Smooth muscle cell (in vitro differentiated cells): ENCODE measurements around the gene EIPR1. TPM values are rescaled to one million over a fixed set of nuclear protein-coding genes. Genes with fewer than 3 reads are reported as not detected.

ENCODE experiments used
- DNase-seq: peaks from one replicate; lab custom pipeline; 2025; ENCODE audit not compliant: unreplicated experiment; lab: John Stamatoyannopoulos, UW
- H2AFZ ChIP-seq: fragments of 200-600 bp; sonication (generic); 2 replicates; pipeline ENCODE4 v1.6.0; 2016; ENCODE audit warnings: antibody characterized with exemption, low read depth, mild to moderate bottlenecking
- H3F3A ChIP-seq: fragments of 200-600 bp; sonication (generic); 2 replicates; pipeline ENCODE4 v1.6.0; 2017; ENCODE audit warnings: antibody characterized with exemption, low read depth
- H3K27ac ChIP-seq: fragments of 200-600 bp; sonication (generic); 2 replicates; pipeline ENCODE4 v1.5.1; 2016; ENCODE audit warnings: low read depth, mild to moderate bottlenecking
- H3K27me3 ChIP-seq: fragments of 200-600 bp; sonication (generic); 2 replicates; pipeline ENCODE4 v1.6.1; 2016; ENCODE audit warnings: low read depth, mild to moderate bottlenecking
- H3K36me3 ChIP-seq: fragments of 200-600 bp; sonication (generic); 2 replicates; pipeline ENCODE4 v1.5.1; 2016; ENCODE audit warnings: low read depth
- H3K4me1 ChIP-seq: fragments of 200-600 bp; sonication (generic); 2 replicates; pipeline ENCODE4 v1.5.1; 2016; ENCODE audit warnings: low read depth
- H3K4me2 ChIP-seq: fragments of 200-600 bp; sonication (generic); 2 replicates; pipeline ENCODE4 v1.6.0; 2016; ENCODE audit warnings: mild to moderate bottlenecking
- H3K4me3 ChIP-seq: fragments of 200-600 bp; sonication (generic); 2 replicates; pipeline ENCODE4 v1.5.1; 2016; ENCODE audit warnings: mild to moderate bottlenecking
- H3K79me2 ChIP-seq: fragments of 200-600 bp; sonication (generic); 2 replicates; pipeline ENCODE4 v1.6.0; 2016; ENCODE audit warnings: low read depth, mild to moderate bottlenecking
- H3K9ac ChIP-seq: fragments of 200-600 bp; sonication (generic); 2 replicates; pipeline ENCODE4 v1.6.0; 2016; ENCODE audit warnings: low read depth
- H3K9me3 ChIP-seq: fragments of 200-600 bp; sonication (generic); replicated peaks from 2 replicates; pipeline ENCODE4 v1.5.1; 2016; ENCODE audit warnings: low read depth
- H4K20me1 ChIP-seq: fragments of 200-600 bp; sonication (generic); 2 replicates; pipeline ENCODE4 v1.6.0; 2016; ENCODE audit warnings: low read depth
- CTCF ChIP-seq: fragments of 200-600 bp; sonication (generic); IDR thresholded peaks from 2 replicates; pipeline ENCODE4 v1.5.1; 2017; ENCODE audit warnings: borderline replicate concordance, mild to moderate bottlenecking, antibody characterized with exemption; ENCODE audit not compliant: insufficient read depth, poor library complexity, severe bottlenecking
- WGBS: methylation state at CpG from one replicate; pipeline ENCODE4 v1.1.7; 2016; ENCODE audit warnings: low lambda C conversion rate; 5-methylcytosine and 5-hydroxymethylcytosine counted together
- polyA plus RNA-seq: library from polyadenylated mRNA; unstranded; fragments of >200 nt; fragmentation: Nextera tagmentation; extraction: Ambion mirVana; gene quantifications from 2 replicates; pipeline ENCODE4 v1.2.1, GENCODE V29; 2016
- total RNA-seq: library from RNA; depleted of rRNA; stranded (reverse); fragments of >200 nt; gene quantifications from 2 replicates; pipeline ENCODE4 v1.2.3, GENCODE V29; 2014

EIPR1 gene
- total and polyA plus RNA-seq, 2 experiments from 2014 or later: 18.5 to 23.1 TPM

- Histone ChIP-seq H4K20me1 (no peaks in the 10 kb centered on the region), H2AFZ (no peak overlapping the region), H3K27me3 (no peaks in the 10 kb centered on the region), H3K4me1 (no peaks in the 10 kb centered on the region), H3K79me2 (no peaks in the 10 kb centered on the region), H3K36me3 (no peaks in the 10 kb centered on the region), H3F3A (no peaks in the 10 kb centered on the region), H3K27ac (no peak overlapping the region), H3K4me3 (no peak overlapping the region), H3K9ac (no peak overlapping the region), H3K9me3 (no peaks in the 10 kb centered on the region), H3K4me2 (no peak overlapping the region)
- no peak for TF ChIP-seq CTCF
- WGBS: 95% methylated on average over 24 of the region's 24 CpGs
- no peak for DNase-seq
Observed at GRCh38 chr2:3334392-3335345, 42.9 kb downstream of the EIPR1 start.

- H3K4me3 ChIP-seq: no peak overlapping the region
- peaks cover 11% of the 10 kb centered on the region for H4K20me1 ChIP-seq
- H3K36me3 ChIP-seq: no peaks in the 10 kb centered on the region
- H3K27me3 ChIP-seq: no peaks in the 10 kb centered on the region
- TF ChIP-seq CTCF: no peak
- H3K79me2 ChIP-seq: no peaks in the 10 kb centered on the region
- no peak overlapping the region for H3K9ac ChIP-seq
- no peak for DNase-seq
- H3K9me3 ChIP-seq: no peaks in the 10 kb centered on the region
- H3F3A ChIP-seq: no peaks in the 10 kb centered on the region
- H3K4me2 ChIP-seq: no peak overlapping the region
- no peak overlapping the region for H2AFZ ChIP-seq
- 95% methylated on average over 8 of the region's 8 CpGs for WGBS
- no peak overlapping the region for H3K27ac ChIP-seq
- H3K4me1 ChIP-seq: no peaks in the 10 kb centered on the region
Observed at GRCh38 chr2:3332133-3332532, 45.5 kb downstream of the EIPR1 start.

- 100% methylated on average over 5 of the region's 5 CpGs for WGBS
- no peaks in the 10 kb centered on the region for H3F3A ChIP-seq
- no peak for DNase-seq
- H3K36me3 ChIP-seq: no peaks in the 10 kb centered on the region
- peaks cover 12% of the 10 kb centered on the region for H4K20me1 ChIP-seq
- H3K4me2 ChIP-seq: no peak overlapping the region
- no peak overlapping the region for H3K9ac ChIP-seq
- H3K4me3 ChIP-seq: no peak overlapping the region
- no peaks in the 10 kb centered on the region for H3K79me2 ChIP-seq
- no peak for TF ChIP-seq CTCF
- H2AFZ ChIP-seq: no peak overlapping the region
- H3K9me3 ChIP-seq: no peaks in the 10 kb centered on the region
- H3K27ac ChIP-seq: no peak overlapping the region
- H3K27me3 ChIP-seq: no peaks in the 10 kb centered on the region
- H3K4me1 ChIP-seq: no peaks in the 10 kb centered on the region
Observed at GRCh38 chr2:3329491-3329890, 48.1 kb downstream of the EIPR1 start.
